Stimulated activated CD8-positive, alpha-beta memory T cell treated with anti-CD3 and anti-CD28 coated beads, Interleukin-15, amount 100 ng/mL, for 1 hour (primary cell): Measurements from ENCODE around the gene FGF19.

Source experiments
- DNase-seq: peaks from one replicate; pipeline ENCODE4 v3.0.0-alpha.2; 2020; ENCODE audit warnings: low read depth

FGF19 gene

DNA sequence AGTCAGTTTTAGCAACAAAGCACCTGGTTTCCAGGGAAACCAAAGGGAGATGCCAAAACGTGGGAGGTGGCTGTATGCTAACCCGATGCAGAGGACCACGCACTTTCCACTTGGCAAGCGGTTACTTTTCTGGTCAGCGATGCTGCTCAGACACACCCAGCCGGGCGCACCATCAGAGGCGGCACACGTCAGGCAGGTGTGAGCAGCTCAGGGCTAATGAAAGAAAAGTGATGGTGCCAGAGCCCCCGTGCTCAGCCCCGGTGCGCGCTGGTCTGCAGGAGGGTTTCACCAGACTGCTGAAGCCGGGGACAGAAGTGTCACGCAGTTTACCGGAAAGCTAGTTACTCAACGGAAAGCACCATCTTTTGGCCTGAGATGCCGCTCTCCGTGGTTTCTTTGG is 34.3 kb downstream of the FGF19 start:
- DNase-seq, result no peak

GRCh38 chr11:69667619-69668604 is 35.9 kb downstream of the FGF19 start:
- no peak for DNase-seq

DNA sequence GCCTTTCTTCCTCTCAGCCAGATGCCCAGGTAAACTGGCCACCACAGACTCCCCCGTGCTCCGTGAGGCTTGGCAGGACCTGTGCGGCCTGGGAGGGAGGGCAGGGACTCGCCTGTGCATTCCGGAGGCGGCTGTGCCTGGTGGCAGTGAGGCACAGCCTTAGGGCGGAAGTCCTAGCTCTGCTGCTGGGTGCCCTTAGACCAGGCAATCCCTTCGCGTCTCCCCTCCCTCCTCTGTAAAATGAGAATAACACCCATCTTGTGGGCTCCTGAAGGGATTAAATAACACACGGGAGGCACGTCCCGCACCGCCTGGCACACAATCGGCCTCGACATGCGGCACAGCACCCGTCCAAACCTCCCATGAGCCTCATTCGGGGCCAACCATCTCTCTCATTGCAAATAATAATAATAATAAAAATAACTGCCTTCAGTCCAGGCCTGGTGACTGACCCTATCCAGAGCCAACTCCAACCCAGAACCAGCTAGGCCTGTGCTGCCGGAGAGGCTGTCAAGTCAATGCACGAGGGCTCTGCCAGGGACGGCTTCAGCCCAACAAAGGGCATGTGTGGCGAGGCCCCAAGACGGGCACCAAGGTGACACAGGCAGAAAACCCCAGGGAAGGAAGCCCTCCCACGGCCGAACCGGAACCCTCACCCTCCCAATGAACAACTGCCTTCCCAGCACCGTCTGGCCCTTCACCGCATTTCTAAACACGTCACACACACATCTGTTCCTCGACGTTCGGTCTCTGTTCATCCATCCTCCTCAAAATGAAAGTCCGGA is 36.9 kb downstream of the FGF19 start:
- DNase-seq, result no peak

- no peak for DNase-seq
Observed at GRCh38 chr11:69666261-69666660, 37.6 kb downstream of the FGF19 start.

DNA sequence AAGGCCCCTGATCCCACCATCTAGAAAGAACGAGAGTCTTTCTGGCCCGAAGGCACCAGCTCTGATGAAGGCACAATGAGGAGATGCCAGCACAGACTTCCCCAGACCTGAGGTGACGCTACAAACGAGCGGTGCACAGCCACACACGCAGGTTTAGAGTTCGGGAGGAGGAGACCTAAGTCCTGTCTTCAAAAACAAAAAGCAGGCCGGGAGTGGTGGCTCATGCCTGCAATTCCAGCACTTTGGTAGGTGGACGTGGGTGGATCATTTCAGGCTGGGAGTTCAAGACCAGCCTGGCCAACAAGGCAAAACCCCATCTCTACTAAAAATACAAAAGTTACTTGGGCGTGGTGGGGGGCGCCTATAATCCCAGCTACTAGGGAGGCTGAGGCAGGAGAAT is 38.2 kb downstream of the FGF19 start:
- DNase-seq, result no peak

DNA sequence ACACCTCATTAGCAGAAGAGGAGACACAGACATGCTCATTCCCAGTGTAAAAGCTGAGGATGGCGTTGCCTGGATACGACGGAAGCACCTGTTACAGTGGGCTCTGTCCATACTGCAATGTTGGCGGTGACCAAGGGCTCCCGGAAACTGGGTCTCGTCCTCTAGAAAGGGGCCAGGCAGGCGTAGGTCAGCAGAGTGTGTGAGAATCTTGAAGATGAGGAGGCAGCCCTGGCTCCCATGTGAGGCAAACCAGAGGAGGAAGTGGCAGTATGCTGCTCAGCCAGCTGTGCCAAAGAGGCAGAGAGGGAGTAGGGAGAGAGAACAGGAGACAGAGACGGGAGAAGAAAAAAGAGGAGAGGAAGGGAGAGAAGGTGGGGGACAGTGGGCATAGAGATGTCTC is 38.9 kb downstream of the FGF19 start:
- DNase-seq, result no peak

GRCh38 chr11:69664103-69664775 is 39.6 kb downstream of the FGF19 start:
- no peak for DNase-seq

- no peak for DNase-seq
Observed at GRCh38 chr11:69663326-69663725, 40.5 kb downstream of the FGF19 start.

GRCh38 chr11:69662806-69663205 is 41.0 kb downstream of the FGF19 start:
- no peak for DNase-seq

GRCh38 chr11:69662021-69662698 is 41.7 kb downstream of the FGF19 start:
- DNase-seq, result no peak

- no peak for DNase-seq
Observed at GRCh38 chr11:69661413-69661715, 42.5 kb downstream of the FGF19 start.

DNA sequence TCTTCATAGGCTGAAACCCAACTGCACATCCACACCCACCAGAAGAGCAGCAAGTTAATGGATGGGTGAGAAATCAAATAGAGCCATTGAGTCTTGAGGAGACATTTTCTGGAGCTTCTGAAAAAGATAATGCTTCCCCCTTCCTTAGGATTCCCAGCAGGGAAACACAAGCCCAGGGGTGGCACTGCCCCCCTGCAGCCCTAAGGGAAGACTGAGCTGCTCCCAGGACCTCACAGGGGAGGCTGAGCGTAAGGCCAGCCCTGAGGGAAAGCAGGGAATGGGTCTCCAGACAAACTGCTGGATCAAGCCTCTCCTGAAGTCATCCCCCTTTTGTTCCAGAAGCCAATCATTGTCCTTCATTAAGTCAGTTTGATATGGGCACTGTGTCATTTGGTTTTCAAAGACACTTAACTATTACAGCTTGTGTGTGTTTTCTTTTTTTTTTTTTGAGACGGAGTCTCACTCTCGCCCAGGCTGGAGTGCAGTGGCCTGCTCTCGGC is 43.8 kb downstream of the FGF19 start:
- DNase-seq, result no peak

GRCh38 chr11:69659591-69659990 is 44.2 kb downstream of the FGF19 start:
- no peak for DNase-seq

GRCh38 chr11:69658626-69659450 is 45.0 kb downstream of the FGF19 start:
- no peak for DNase-seq

DNA sequence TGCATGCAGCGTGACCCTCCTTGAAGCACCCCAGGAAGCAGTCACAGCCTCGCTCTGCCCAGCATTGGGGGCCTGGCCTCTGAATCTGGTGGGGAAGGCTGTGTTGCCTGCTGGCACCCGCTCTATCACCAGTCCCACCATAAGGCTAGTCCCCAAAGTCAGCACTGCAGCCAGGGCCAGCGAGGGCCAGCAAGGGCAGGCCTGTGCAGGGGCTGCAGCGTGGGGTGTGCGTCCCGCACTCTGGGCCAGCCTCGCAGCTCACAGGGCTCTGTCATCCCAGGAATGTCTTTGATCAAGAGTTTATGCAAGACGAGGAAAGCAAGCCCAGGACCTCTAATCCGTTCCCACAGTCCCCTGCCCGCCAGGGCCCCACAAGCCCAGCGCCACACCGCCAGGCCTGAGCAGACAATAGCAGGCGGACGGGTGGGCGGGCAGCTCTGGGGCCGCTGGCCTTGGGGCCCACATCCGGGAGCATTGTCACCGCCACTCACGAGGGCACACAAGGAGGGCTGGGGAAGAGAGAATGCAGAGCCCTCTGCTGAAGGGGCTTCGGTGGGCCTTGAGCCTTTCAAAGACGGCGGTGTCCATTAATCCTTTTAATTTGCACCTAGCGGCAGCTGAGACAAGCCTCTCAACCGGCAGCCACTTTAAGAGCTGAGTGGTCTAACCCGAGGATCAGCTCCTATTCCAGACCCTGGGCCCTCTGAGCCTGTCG is 45.8 kb downstream of the FGF19 start:
- no peak for DNase-seq

DNA sequence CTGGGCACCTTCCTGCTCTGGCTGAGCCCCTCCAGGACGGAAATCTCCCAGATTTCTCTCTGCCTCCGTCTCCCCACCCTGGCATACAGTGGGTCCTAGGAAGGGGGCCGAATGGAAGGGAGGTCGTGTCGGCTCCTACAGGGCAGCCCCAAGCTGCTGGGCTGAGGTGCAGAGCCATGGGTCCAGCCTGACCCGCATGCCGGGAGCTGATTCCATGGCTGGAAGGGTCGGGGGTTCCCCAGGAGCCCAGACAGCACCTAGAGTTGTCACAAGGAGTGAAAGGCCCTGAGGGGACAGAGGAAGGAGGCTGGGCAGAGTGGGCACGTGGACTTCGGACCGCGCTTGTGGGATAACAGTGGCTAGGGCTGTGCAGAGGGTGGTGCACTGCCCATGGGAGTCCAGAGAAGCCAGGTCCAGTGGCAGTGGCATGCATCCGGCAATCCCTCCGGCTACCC is 46.3 kb downstream of the FGF19 start:
- no peak for DNase-seq

DNA sequence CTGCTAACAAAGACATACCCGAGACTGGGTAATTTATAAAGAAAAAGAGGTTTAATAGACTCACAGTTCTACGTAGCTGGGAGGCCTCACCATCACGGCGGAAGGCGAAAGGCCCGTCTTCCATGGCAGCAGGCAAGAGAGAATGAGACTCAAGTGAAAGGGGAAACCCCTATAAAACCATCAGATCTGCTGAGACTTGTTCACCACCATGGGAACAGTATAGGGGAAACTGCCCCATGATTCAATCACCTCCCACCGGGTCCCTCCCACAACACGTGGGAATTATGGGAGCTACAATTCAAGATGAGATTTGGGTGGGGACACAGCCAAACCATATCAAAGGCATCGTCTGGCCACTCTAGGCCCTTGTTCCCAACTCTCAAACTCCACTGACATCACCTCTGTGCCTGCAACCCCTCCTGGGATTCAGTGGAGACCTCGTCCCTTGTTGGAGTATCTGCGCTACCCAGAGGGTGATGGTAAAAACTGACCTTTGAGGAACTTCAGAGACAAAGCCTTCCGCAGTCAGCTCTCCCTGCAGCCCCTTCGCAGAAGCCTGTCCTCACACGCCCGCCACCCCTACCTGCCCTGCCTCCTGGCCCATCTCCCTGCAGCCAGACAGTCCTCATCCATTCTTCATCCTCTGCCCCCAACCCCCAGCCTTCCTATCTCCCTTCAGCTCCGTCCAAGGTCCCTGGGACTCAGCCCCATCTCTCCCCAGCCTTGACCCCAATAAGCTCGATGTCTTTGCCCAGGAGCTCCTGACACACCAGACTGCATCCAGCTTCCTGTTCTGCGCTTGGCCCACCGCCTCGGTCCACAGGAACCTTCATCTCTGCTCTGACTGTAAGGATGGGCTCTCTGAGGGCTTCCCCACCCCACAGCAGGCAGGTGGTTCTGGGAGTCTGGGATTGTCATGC is 47.0 kb downstream of the FGF19 start:
- no peak for DNase-seq

- no peak for DNase-seq
Observed at GRCh38 chr11:69655479-69656428, 48.1 kb downstream of the FGF19 start.
